ENCODE results near the gene CCDC90B. TPM values are rescaled to one million over a fixed set of nuclear protein-coding genes. Genes with fewer than 3 reads are reported as not detected.
"Not testable (repeated sequence)": the region's sequence is repeated elsewhere in the genome, so short reads cannot be mapped to it uniquely, and the experiment has no call there.

CCDC90B gene
- total RNA-seq, 6 experiments from 2014 or later = 44.0 to 57.9 (median 50.2) TPM

DNA sequence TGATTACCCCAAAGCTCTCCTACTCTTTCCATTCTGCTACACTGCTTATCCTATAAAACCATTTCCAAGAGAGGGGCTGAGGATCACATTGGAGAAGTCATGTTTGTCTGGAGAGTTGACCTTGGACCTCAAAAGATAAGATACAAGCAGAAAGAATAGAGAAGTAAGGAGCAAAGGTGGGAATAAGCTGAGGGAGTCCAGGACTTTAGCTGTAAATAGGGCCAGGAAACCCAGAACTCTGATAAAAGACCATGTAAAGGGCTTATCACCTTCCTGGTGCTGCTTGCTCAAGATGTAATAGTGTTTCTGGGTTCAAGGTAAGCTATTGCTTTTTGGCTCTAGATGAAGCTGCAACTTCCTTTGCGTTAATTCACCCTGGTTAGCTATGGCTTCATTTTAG is 32.8 kb upstream of the CCDC90B start:
- H3K4me1 Mint-ChIP-seq (ENCODE audit: low read depth) = no peaks in the 10 kb centered on the region

DNA sequence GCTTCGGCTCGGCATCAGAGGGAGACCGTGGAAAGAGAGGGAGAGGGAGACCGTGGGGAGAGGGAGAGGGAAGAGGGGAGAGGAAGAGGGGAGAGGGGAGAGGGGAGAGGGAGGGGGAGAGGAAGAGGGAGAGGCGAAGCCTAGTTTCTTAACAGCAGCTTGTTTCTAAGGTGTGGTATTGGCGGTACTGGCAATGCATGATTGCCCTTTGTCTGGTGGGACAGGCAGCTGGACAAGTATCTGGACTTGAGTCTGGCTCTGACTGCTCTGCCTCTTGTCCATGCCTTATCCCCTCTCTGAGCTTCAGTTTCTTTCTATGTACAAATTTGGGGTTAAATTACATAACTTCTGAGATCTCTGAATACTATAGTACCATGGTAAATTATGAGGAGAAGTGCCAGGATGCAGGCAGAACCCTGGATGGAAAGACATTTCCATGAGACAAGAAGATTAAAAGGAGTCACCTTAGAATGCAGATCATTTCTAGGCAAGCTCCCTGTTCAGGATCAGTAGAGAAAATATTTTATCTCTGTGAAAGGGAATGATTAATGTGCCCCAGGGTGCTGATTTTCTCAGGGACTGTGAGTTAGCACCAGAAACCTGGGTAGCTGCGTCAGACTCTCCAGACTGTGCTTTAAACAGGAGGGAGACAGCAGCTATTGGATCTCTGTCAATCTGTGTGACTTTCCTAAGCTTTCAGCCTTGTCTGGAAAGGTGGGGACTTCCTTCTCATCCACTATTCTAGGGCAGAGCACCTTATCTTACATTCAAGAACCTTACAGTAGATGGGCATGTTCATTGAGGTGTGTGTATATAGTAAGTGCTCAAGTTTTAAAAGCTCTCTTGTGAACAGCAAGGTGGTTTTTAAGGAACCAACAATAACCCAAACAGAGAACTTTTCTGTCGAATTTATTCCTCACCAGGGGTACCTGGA is 31.9 kb upstream of the CCDC90B start:
- TF ChIP-seq, protein P1, sequence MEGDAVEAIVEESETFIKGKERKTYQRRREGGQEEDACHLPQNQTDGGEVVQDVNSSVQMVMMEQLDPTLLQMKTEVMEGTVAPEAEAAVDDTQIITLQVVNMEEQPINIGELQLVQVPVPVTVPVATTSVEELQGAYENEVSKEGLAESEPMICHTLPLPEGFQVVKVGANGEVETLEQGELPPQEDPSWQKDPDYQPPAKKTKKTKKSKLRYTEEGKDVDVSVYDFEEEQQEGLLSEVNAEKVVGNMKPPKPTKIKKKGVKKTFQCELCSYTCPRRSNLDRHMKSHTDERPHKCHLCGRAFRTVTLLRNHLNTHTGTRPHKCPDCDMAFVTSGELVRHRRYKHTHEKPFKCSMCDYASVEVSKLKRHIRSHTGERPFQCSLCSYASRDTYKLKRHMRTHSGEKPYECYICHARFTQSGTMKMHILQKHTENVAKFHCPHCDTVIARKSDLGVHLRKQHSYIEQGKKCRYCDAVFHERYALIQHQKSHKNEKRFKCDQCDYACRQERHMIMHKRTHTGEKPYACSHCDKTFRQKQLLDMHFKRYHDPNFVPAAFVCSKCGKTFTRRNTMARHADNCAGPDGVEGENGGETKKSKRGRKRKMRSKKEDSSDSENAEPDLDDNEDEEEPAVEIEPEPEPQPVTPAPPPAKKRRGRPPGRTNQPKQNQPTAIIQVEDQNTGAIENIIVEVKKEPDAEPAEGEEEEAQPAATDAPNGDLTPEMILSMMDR (IDR thresholded peaks at IDR 0.05) = no peak
- Mint-ChIP-seq H3K4me3 (no peak overlapping the region), H3K4me1 (ENCODE audit: low read depth) (no peaks in the 10 kb centered on the region), H3K27ac (no peak overlapping the region), H3K36me3 (ENCODE audit: low read depth) (no peaks in the 10 kb centered on the region), H3K9me3 (no peaks in the 10 kb centered on the region), H3K27me3 (ENCODE audit: insufficient read depth) (no peaks in the 10 kb centered on the region)
- DNase-seq = no peak

More for the DNA sequence above, 32.8 kb upstream of the CCDC90B start:
- TF ChIP-seq, protein P1 (IDR thresholded peaks at IDR 0.05) = no peak
- Mint-ChIP-seq H3K9me3 (no peaks in the 10 kb centered on the region), H3K36me3 (ENCODE audit: low read depth) (no peaks in the 10 kb centered on the region), H3K27ac (no peak overlapping the region), H3K27me3 (ENCODE audit: insufficient read depth) (peaks cover 1% of the 10 kb centered on the region; the same call in 1 of the 2 replicates), H3K4me3 (no peak overlapping the region)
- no peak for DNase-seq

DNA sequence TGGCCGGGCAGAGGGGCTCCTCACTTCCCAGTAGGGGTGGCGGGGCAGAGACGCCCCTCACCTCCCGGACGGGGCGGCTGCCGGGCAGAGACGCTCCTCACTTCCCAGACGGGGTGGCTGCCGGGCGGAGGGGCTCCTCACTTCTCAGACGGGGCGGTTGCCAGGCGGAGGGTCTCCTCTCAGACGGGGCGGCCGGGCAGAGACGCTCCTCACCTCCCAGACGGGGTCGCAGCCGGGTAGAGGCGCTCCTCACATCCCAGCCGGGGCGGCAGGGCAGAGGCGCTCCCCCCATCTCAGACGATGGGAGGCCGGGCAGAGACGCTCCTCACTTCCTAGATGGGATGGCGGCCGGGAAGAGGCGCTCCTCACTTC is 30.7 kb upstream of the CCDC90B start:
- not testable (repeated sequence) for DNase-seq; H3K4me1 Mint-ChIP-seq (ENCODE audit: low read depth); H3K27ac Mint-ChIP-seq; H3K36me3 Mint-ChIP-seq (ENCODE audit: low read depth); H3K27me3 Mint-ChIP-seq (ENCODE audit: insufficient read depth); H3K4me3 Mint-ChIP-seq; H3K9me3 Mint-ChIP-seq

DNA sequence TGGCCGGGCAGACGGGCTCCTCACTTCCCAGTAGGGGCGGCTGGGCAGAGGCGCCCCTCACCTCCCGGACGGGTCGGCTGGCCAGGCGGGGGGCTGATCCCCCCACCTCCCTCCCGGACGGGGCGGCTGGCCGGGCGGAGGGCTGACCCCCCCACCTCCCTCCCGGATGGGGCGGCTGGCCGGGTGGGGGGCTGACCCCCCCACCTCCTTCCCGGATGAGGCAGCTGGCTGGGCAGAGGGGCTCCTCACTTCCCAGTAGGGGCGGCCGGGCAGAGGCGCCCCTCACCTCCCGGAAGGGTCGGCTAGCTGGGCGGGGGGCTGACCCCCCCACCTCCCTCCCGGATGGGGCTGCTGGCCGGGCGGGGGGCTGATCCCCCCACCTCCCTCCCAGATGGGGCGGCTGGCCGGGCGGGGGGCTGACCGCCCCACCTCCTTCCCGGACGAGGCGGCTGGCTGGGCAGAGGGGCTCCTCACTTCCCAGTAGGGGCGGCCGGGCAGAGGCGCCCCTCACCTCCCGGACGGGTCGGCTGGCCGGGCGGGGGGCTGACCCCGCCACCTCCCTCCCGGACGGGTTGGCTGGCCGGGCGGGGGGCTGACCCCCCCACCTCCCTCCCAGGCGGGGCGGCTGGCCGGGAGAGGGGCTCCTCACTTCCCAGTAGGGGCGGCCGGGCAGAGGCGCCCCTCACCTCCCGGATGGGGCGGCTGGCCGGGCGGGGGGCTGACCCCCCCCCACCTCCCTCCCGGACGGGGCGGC is 30.2 kb upstream of the CCDC90B start:
- H3K36me3 Mint-ChIP-seq (ENCODE audit: low read depth); H3K27me3 Mint-ChIP-seq (ENCODE audit: insufficient read depth); H3K4me3 Mint-ChIP-seq; DNase-seq; H3K27ac Mint-ChIP-seq; H3K4me1 Mint-ChIP-seq (ENCODE audit: low read depth); H3K9me3 Mint-ChIP-seq: not testable (repeated sequence)

DNA sequence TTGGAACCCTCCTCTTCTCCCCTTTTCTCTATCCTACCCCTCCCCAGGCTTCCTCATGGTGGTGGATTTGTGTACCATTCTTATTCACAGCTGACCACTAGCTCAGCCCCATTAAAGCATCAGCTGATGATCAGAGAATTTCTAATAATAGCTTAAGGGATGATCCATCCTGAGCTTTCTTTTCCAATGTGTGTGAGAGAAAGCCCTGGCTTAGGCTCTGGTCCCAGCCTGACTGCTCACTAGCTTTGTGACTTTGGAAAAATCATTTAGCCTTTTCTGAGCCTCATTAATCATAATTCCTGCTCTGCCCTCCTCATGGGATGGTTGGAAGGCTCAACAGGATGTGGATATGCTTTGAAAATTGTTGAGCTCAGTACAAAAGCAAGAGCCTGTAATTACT is 26.3 kb upstream of the CCDC90B start:
- Mint-ChIP-seq H3K4me3 (no peak overlapping the region), H3K4me1 (ENCODE audit: low read depth) (no peaks in the 10 kb centered on the region), H3K27ac (no peak overlapping the region), H3K36me3 (ENCODE audit: low read depth) (no peaks in the 10 kb centered on the region), H3K27me3 (ENCODE audit: insufficient read depth) (peaks cover 9% of the 10 kb centered on the region; the same call in 1 of the 2 replicates), H3K9me3 (no peaks in the 10 kb centered on the region)
- DNase-seq = no peak
- TF ChIP-seq, protein P1 (IDR thresholded peaks at IDR 0.05) = no peak

DNA sequence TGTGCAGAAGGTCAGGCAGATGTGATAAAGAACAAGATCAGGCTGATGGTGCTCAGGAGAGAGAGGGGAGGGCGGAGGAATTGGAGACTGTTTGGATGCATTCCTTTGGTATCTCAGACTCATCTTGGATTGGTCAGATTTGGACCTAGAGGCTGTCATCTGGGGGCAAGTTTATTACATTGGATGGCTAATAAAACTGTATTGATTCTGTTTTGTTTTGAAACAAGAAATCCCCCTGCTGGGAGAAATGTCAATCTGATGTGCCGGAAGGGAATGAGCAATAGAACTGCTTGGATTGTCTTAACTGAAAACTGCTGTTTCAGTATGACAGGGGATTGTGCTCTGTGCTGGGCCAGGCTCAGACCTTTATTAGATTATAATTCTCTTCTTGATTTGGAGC is 25.5 kb upstream of the CCDC90B start:
- TF ChIP-seq, protein P1 (IDR thresholded peaks at IDR 0.05) = no peak
- Mint-ChIP-seq H3K4me3 (no peak overlapping the region), H3K9me3 (no peaks in the 10 kb centered on the region), H3K27ac (no peak overlapping the region), H3K36me3 (ENCODE audit: low read depth) (no peaks in the 10 kb centered on the region), H3K4me1 (ENCODE audit: low read depth) (no peaks in the 10 kb centered on the region), H3K27me3 (ENCODE audit: insufficient read depth) (peaks cover 9% of the 10 kb centered on the region; the same call in 1 of the 2 replicates)
- DNase-seq = no peak

Data from HFFc6 (cell line).